ENCODE results near the gene KIAA1614. TPM values are rescaled to one million over a fixed set of nuclear protein-coding genes. Genes with fewer than 3 reads are reported as not detected.

Gene KIAA1614
- total RNA-seq, 1 experiment from 2014 or later = 3.3 TPM

GRCh38 chr1:180921386-180921785 is 8.7 kb downstream of the KIAA1614 start:
- Mint-ChIP-seq H3K36me3 (no peaks in the 10 kb centered on the region), H3K4me3 (no peak overlapping the region), H3K27me3 (ENCODE audit: low read depth) (no peaks in the 10 kb centered on the region; the same call in 1 of the 2 replicates), H3K27ac (no peak overlapping the region; the same call in 1 of the 2 replicates), H3K4me1 (peaks cover 54% of the 10 kb centered on the region), H3K9me3 (no peaks in the 10 kb centered on the region)
- ChIA-PET POLR2A (interaction anchor here (1.1 kb wide), 1 partner anchor 31 kb away, joined by 3 read pairs; no protein-coding TSS in a partner anchor), CTCF (interaction anchor here (0.6 to 1.8 kb wide), 26 partner anchors 8 to 423 kb away, joined by 3 to 44 read pairs (median 4); partner anchors contain the start of gene KIAA1614)
- ATAC-seq (no peak), DNase-seq (ENCODE audit: low spot score) (no peak)
- TF ChIP-seq ZNF232 (CRISPR knock-in tag; IDR thresholded peaks at IDR 0.05) (no peak), GABPB1 (CRISPR knock-in tag; IDR thresholded peaks at IDR 0.05) (no peak), IRF1 (CRISPR knock-in tag; IDR thresholded peaks at IDR 0.05) (no peak), MXD4 (CRISPR knock-in tag; IDR thresholded peaks at IDR 0.05; ENCODE audit: borderline replicate concordance) (no peak), HMGXB4 (CRISPR knock-in tag; IDR thresholded peaks at IDR 0.05) (no peak), JUN (CRISPR knock-in tag; IDR thresholded peaks at IDR 0.05) (no peak), ZNF423 (CRISPR knock-in tag; IDR thresholded peaks at IDR 0.05) (no peak), SMAD3 (CRISPR knock-in tag; IDR thresholded peaks at IDR 0.05; ENCODE audit: borderline replicate concordance) (no peak), EMX1 (CRISPR knock-in tag; IDR thresholded peaks at IDR 0.05) (no peak), JAZF1 (CRISPR knock-in tag; IDR thresholded peaks at IDR 0.05) (no peak), FOXK1 (CRISPR knock-in tag; IDR thresholded peaks at IDR 0.05) (no peak), ZNF121 (CRISPR knock-in tag; IDR thresholded peaks at IDR 0.05) (no peak), IRF2 (CRISPR knock-in tag; IDR thresholded peaks at IDR 0.05; ENCODE audit: borderline replicate concordance, low read depth) (no peak), CDX4 (CRISPR knock-in tag; IDR thresholded peaks at IDR 0.05; ENCODE audit: borderline replicate concordance) (no peak), CREB1 (CRISPR knock-in tag; IDR thresholded peaks at IDR 0.05) (no peak), ATF2 (CRISPR knock-in tag; IDR thresholded peaks at IDR 0.05; ENCODE audit: borderline replicate concordance, low read depth) (no peak)
- TF ChIP-seq, protein P1, sequence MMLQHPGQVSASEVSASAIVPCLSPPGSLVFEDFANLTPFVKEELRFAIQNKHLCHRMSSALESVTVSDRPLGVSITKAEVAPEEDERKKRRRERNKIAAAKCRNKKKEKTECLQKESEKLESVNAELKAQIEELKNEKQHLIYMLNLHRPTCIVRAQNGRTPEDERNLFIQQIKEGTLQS (CRISPR knock-in tag; conservative IDR thresholded peaks at IDR 0.05) = no peak
- TF ChIP-seq, protein P2, sequence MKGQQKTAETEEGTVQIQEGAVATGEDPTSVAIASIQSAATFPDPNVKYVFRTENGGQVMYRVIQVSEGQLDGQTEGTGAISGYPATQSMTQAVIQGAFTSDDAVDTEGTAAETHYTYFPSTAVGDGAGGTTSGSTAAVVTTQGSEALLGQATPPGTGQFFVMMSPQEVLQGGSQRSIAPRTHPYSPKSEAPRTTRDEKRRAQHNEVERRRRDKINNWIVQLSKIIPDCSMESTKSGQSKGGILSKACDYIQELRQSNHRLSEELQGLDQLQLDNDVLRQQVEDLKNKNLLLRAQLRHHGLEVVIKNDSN (CRISPR knock-in tag; IDR thresholded peaks at IDR 0.05) = no peak
- TF ChIP-seq, protein P3, sequence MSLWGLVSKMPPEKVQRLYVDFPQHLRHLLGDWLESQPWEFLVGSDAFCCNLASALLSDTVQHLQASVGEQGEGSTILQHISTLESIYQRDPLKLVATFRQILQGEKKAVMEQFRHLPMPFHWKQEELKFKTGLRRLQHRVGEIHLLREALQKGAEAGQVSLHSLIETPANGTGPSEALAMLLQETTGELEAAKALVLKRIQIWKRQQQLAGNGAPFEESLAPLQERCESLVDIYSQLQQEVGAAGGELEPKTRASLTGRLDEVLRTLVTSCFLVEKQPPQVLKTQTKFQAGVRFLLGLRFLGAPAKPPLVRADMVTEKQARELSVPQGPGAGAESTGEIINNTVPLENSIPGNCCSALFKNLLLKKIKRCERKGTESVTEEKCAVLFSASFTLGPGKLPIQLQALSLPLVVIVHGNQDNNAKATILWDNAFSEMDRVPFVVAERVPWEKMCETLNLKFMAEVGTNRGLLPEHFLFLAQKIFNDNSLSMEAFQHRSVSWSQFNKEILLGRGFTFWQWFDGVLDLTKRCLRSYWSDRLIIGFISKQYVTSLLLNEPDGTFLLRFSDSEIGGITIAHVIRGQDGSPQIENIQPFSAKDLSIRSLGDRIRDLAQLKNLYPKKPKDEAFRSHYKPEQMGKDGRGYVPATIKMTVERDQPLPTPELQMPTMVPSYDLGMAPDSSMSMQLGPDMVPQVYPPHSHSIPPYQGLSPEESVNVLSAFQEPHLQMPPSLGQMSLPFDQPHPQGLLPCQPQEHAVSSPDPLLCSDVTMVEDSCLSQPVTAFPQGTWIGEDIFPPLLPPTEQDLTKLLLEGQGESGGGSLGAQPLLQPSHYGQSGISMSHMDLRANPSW (CRISPR knock-in tag; conservative IDR thresholded peaks at IDR 0.05; ENCODE audit: low read depth) = no peak
- TF ChIP-seq, protein P4, sequence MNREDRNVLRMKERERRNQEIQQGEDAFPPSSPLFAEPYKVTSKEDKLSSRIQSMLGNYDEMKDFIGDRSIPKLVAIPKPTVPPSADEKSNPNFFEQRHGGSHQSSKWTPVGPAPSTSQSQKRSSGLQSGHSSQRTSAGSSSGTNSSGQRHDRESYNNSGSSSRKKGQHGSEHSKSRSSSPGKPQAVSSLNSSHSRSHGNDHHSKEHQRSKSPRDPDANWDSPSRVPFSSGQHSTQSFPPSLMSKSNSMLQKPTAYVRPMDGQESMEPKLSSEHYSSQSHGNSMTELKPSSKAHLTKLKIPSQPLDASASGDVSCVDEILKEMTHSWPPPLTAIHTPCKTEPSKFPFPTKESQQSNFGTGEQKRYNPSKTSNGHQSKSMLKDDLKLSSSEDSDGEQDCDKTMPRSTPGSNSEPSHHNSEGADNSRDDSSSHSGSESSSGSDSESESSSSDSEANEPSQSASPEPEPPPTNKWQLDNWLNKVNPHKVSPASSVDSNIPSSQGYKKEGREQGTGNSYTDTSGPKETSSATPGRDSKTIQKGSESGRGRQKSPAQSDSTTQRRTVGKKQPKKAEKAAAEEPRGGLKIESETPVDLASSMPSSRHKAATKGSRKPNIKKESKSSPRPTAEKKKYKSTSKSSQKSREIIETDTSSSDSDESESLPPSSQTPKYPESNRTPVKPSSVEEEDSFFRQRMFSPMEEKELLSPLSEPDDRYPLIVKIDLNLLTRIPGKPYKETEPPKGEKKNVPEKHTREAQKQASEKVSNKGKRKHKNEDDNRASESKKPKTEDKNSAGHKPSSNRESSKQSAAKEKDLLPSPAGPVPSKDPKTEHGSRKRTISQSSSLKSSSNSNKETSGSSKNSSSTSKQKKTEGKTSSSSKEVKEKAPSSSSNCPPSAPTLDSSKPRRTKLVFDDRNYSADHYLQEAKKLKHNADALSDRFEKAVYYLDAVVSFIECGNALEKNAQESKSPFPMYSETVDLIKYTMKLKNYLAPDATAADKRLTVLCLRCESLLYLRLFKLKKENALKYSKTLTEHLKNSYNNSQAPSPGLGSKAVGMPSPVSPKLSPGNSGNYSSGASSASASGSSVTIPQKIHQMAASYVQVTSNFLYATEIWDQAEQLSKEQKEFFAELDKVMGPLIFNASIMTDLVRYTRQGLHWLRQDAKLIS (CRISPR knock-in tag; IDR thresholded peaks at IDR 0.05; ENCODE audit: borderline replicate concordance) = no peak
